ENCODE measurements around the gene GJC1. TPM values are rescaled to one million over a fixed set of nuclear protein-coding genes. Genes with fewer than 3 reads are reported as not detected.
A peak's percentile ranks its signal among the peaks of the same experiment; 100 is the strongest.

The GJC1 gene
- total RNA-seq, 1 experiment from 2014 or later, result 119 TPM

GRCh38 chr17:44774271-44775135 lies 55.6 kb downstream of the GJC1 start:
- Mint-ChIP-seq H3K36me3 (ENCODE audit: insufficient read depth in 1 of 3, low read depth in 3 of 3) (no peaks in the 10 kb centered on the region), H3K27me3 (ENCODE audit: low read depth) (peaks cover 49% of the 10 kb centered on the region), H3K27ac (no peak overlapping the region; a peak in 1 of 7 replicates), H3K9me3 (no peaks in the 10 kb centered on the region), H3K4me1 (peaks cover 10 to 17% of the 10 kb centered on the region in 2 experiments; a peak in 3 of 4 replicates), H3K4me3 (peak overlapping the region; percentile 72 to 88)
- no CpG with 5 or more reads among the region's 42 CpGs for WGBS (ENCODE audit: extremely low coverage, insufficient read length, low lambda C conversion rate)
- H2BK20ac ChIP-seq (ENCODE audit: low read depth, low read length, poor library complexity, severe bottlenecking), result no peak overlapping the region
- H4K8ac ChIP-seq (replicated peaks; ENCODE audit: insufficient read length, low read depth, low read length), result no peak overlapping the region
- no peak overlapping the region for H3K23ac ChIP-seq (ENCODE audit: insufficient read length, low read depth, low read length)
- no peak overlapping the region for H4K91ac ChIP-seq (ENCODE audit: insufficient read length, low read depth, low read length)
- peaks cover 4% of the 10 kb centered on the region; the same call in 1 of the 2 replicates for H3K27me3 ChIP-seq (ENCODE audit: insufficient read depth, low read length)
- no peaks in the 10 kb centered on the region for H3K79me2 ChIP-seq (ENCODE audit: insufficient read depth, low read length)
- H3K4me2 ChIP-seq (ENCODE audit: insufficient read depth, insufficient read length, low read length), result peak overlapping the region; percentile 42
- no peak overlapping the region for H2AK5ac ChIP-seq (ENCODE audit: insufficient read length, low read length)
- H2BK12ac ChIP-seq (ENCODE audit: insufficient read length, low read depth, low read length), result no peak overlapping the region
- H3K27ac ChIP-seq (ENCODE audit: insufficient read length, low read depth, low read length), result no peak overlapping the region
- no peak overlapping the region; the same call in 1 of the 2 replicates for H3K14ac ChIP-seq (ENCODE audit: insufficient read depth, low read length)
- no peak overlapping the region for H2BK5ac ChIP-seq (ENCODE audit: insufficient read length, low read length)
- H2BK15ac ChIP-seq (ENCODE audit: low read depth, low read length), result no peak overlapping the region
- H3K79me1 ChIP-seq (ENCODE audit: insufficient read depth, low read depth, low read length, poor library complexity, severe bottlenecking), result no peaks in the 10 kb centered on the region
- peaks cover 10% of the 10 kb centered on the region for H3K23me2 ChIP-seq (ENCODE audit: insufficient read length, low read depth, low read length, poor library complexity, severe bottlenecking)
- peak; percentile 96 for DNase-seq
- H3K9ac ChIP-seq (ENCODE audit: extremely low read depth, insufficient read length, low read length), result no peak overlapping the region
- no peak overlapping the region for H3K18ac ChIP-seq (ENCODE audit: insufficient read length, low read depth, low read length)
- TF ChIP-seq, protein P1, sequence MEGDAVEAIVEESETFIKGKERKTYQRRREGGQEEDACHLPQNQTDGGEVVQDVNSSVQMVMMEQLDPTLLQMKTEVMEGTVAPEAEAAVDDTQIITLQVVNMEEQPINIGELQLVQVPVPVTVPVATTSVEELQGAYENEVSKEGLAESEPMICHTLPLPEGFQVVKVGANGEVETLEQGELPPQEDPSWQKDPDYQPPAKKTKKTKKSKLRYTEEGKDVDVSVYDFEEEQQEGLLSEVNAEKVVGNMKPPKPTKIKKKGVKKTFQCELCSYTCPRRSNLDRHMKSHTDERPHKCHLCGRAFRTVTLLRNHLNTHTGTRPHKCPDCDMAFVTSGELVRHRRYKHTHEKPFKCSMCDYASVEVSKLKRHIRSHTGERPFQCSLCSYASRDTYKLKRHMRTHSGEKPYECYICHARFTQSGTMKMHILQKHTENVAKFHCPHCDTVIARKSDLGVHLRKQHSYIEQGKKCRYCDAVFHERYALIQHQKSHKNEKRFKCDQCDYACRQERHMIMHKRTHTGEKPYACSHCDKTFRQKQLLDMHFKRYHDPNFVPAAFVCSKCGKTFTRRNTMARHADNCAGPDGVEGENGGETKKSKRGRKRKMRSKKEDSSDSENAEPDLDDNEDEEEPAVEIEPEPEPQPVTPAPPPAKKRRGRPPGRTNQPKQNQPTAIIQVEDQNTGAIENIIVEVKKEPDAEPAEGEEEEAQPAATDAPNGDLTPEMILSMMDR (conservative IDR thresholded peaks at IDR 0.05), result peak; percentile 98
- no peak overlapping the region for H2AFZ ChIP-seq (ENCODE audit: low read length)
- H3T11ph ChIP-seq (ENCODE audit: low read length), result no peak overlapping the region
- H3K4me1 ChIP-seq (ENCODE audit: insufficient read depth, low read length), result no peaks in the 10 kb centered on the region; the same call in 1 of the 2 replicates
- no peak overlapping the region for H4K5ac ChIP-seq (ENCODE audit: insufficient read length, low read depth, low read length)
- no peaks in the 10 kb centered on the region for H4K20me1 ChIP-seq (ENCODE audit: control insufficient read depth, insufficient read depth, insufficient read length)
- H3K56ac ChIP-seq (ENCODE audit: insufficient read length, low read depth, low read length), result no peak overlapping the region
- no peak overlapping the region for H2BK120ac ChIP-seq (ENCODE audit: low read depth, low read length, poor library complexity, severe bottlenecking)
- H3K4ac ChIP-seq (ENCODE audit: low read depth, low read length), result no peak overlapping the region
- H3K9me3 ChIP-seq (ENCODE audit: control insufficient read depth, low read depth, low read length), result no peaks in the 10 kb centered on the region
